Esophagus squamous epithelium (tissue), 5 donors: Measurements from ENCODE around the gene ZDHHC11B. TPM values are rescaled to one million over a fixed set of nuclear protein-coding genes. Genes with fewer than 3 reads are reported as not detected.
"Not testable (repeated sequence)": the region's sequence is repeated elsewhere in the genome, so short reads cannot be mapped to it uniquely, and the experiment has no call there.

Experiments
- DNase-seq: peaks from one replicate; lab custom pipeline; 2025; lab: John Stamatoyannopoulos, UW
- H3K27ac ChIP-seq, 4 donors: fragments of 200-600 bp; sonication (generic); one replicate each; pipeline ENCODE4 v1.5.1; 2016 to 2019; ENCODE audit warnings: mild to moderate bottlenecking in 1 of 4
- H3K27me3 ChIP-seq, 4 donors: fragments of 200-600 bp; sonication (generic); 1 replicate in 3 of 4; 2 replicates in 1 of 4; pipeline versions ENCODE4 v1.5.1 to v1.6.0; 2017 to 2021; ENCODE audit warnings: antibody characterized with exemption in 1 of 4
- H3K36me3 ChIP-seq, 3 donors: fragments of 200-600 bp; sonication (generic); one replicate each; pipeline ENCODE4 v1.5.1; 2016 to 2019
- H3K4me1 ChIP-seq, 3 donors: fragments of 200-600 bp; sonication (generic); one replicate each; pipeline ENCODE4 v1.5.1; 2017 to 2019
- H3K4me3 ChIP-seq, 4 donors: fragments of 200-600 bp; sonication (generic); 1 replicate in 3 of 4; 2 replicates in 1 of 4; pipeline ENCODE4 v1.5.1; 2016 to 2019; ENCODE audit warnings: mild to moderate bottlenecking in 2 of 4, moderate library complexity in 1 of 4
- H3K9me3 ChIP-seq, 3 donors: fragments of 200-600 bp; sonication (generic); one replicate each; pipeline ENCODE4 v1.5.1; 2016 to 2019
- CTCF ChIP-seq, 6 experiments: fragments of 450-650 bp in 4 of 6; fragments of 200-600 bp in 2 of 6; sonication (generic) in 2 of 6; IDR thresholded peaks; one replicate each; pipeline ENCODE4 v1.5.1; 2016 to 2019; ENCODE audit warnings: antibody characterized with exemption in 6 of 6, mild to moderate bottlenecking in 4 of 6, moderate library complexity in 4 of 6
- POLR2A ChIP-seq, 4 donors: fragments of 450-650 bp; IDR thresholded peaks; one replicate each; pipeline ENCODE4 v1.6.1; 2017; ENCODE audit warnings: antibody characterized with exemption in 4 of 4, mild to moderate bottlenecking in 4 of 4, moderate library complexity in 3 of 4
- WGBS, 2 donors: methylation state at CpG; one replicate each; pipeline ENCODE4 v1.1.5; 2018; 5-methylcytosine and 5-hydroxymethylcytosine counted together
- intact Hi-C: fragments of 100-400 bp; cut with DNase I; formaldehyde crosslinking; loops from one replicate; pipeline ENCODE4 v1.15.0; 2022
- total RNA-seq, 4 donors: library from RNA; depleted of rRNA; stranded (reverse); fragments of >200 nt; gene quantifications; one replicate each; pipeline ENCODE4 v1.1.0, GENCODE V29; 2016
- donor health status: DM: yes; HTN: yes; CAD: no.

ZDHHC11B gene
- total RNA-seq, 4 donors from 2014 or later: 0.44 to 4.6 (median 2.7) TPM

- intact Hi-C loops: no loop called here
- 82% methylated on average over 8 of the region's 14 CpGs; no CpG with 5 or more reads in 1 of the 2 donors for WGBS, 2 donors
- Histone ChIP-seq H3K27me3 (no peaks in the 10 kb centered on the region), H3K4me1 (no peaks in the 10 kb centered on the region), H3K27ac (no peak overlapping the region), H3K36me3 (no peaks in the 10 kb centered on the region), H3K9me3 (no peaks in the 10 kb centered on the region), H3K4me3 (no peak overlapping the region)
- no peak for DNase-seq
- TF ChIP-seq POLR2A (IDR thresholded peaks at IDR 0.05): no peak
- TF ChIP-seq CTCF (IDR thresholded peaks at IDR 0.05): no peak
Observed at GRCh38 chr5:749101-749670, 35.3 kb downstream of the ZDHHC11B start.

- H3K27me3 ChIP-seq, intact Hi-C loops, DNase-seq, H3K9me3 ChIP-seq, H3K27ac ChIP-seq, H3K36me3 ChIP-seq, H3K4me3 ChIP-seq, H3K4me1 ChIP-seq: not testable (repeated sequence)
- WGBS, 2 donors: 87% methylated on average over 15 of the region's 18 CpGs; no CpG with 5 or more reads in 1 of the 2 donors
Observed at GRCh38 chr5:748011-748980, 36.2 kb downstream of the ZDHHC11B start.

GRCh38 chr5:747303-747844, 37.2 kb downstream of the ZDHHC11B start:
- 60% methylated on average over 1 of the region's 9 CpGs; no CpG with 5 or more reads in 1 of the 2 donors for WGBS, 2 donors
- H3K4me3 ChIP-seq, H3K27ac ChIP-seq, H3K36me3 ChIP-seq, H3K27me3 ChIP-seq, DNase-seq, H3K9me3 ChIP-seq, intact Hi-C loops, H3K4me1 ChIP-seq: not testable (repeated sequence)

GRCh38 chr5:746258-746761, 38.2 kb downstream of the ZDHHC11B start:
- no peak for TF ChIP-seq POLR2A (IDR thresholded peaks at IDR 0.05)
- no peak for TF ChIP-seq CTCF (IDR thresholded peaks at IDR 0.05)
- intact Hi-C loops: no loop called here
- no peak for DNase-seq

GRCh38 chr5:745272-746142, 39.0 kb downstream of the ZDHHC11B start:
- not testable (repeated sequence) for H3K27ac ChIP-seq

More at GRCh38 chr5:746258-746761, 38.2 kb downstream of the ZDHHC11B start:
- Histone ChIP-seq H3K27me3 (no peaks in the 10 kb centered on the region), H3K36me3 (no peaks in the 10 kb centered on the region), H3K4me3 (no peak overlapping the region), H3K27ac (no peak overlapping the region), H3K9me3 (no peaks in the 10 kb centered on the region), H3K4me1 (no peaks in the 10 kb centered on the region)
- 65 to 67% methylated on average over 5 to 6 of the region's 11 CpGs for WGBS, 2 donors

GRCh38 chr5:743696-744404, 40.7 kb downstream of the ZDHHC11B start:
- DNase-seq, H3K27ac ChIP-seq, H3K9me3 ChIP-seq, H3K4me3 ChIP-seq, H3K4me1 ChIP-seq, H3K27me3 ChIP-seq, H3K36me3 ChIP-seq, intact Hi-C loops: not testable (repeated sequence)
- WGBS, 2 donors: 84 to 86% methylated on average over 11 of the region's 11 CpGs

More at GRCh38 chr5:745272-746142, 39.0 kb downstream of the ZDHHC11B start:
- H3K9me3 ChIP-seq, H3K4me3 ChIP-seq, intact Hi-C loops, H3K36me3 ChIP-seq, H3K4me1 ChIP-seq, DNase-seq, H3K27me3 ChIP-seq: not testable (repeated sequence)
- 90 to 97% methylated on average over 13 of the region's 23 CpGs for WGBS, 2 donors

- DNase-seq, H3K27me3 ChIP-seq, H3K4me1 ChIP-seq, H3K27ac ChIP-seq, intact Hi-C loops, H3K36me3 ChIP-seq, H3K9me3 ChIP-seq, H3K4me3 ChIP-seq: not testable (repeated sequence)
- WGBS, 2 donors: 78 to 93% methylated on average over 6 of the region's 6 CpGs
Observed at GRCh38 chr5:742276-742675, 42.3 kb downstream of the ZDHHC11B start.

- no CpG with 5 or more reads among the region's 1 CpG for WGBS, 2 donors
- H3K4me1 ChIP-seq, H3K4me3 ChIP-seq, DNase-seq, intact Hi-C loops, H3K27me3 ChIP-seq, H3K9me3 ChIP-seq, H3K27ac ChIP-seq: not testable (repeated sequence)
- H3K36me3 ChIP-seq: peaks cover 0 to 22% (median 0%) of the 10 kb centered on the region in 3 donors
Observed at GRCh38 chr5:734145-734544, 50.4 kb downstream of the ZDHHC11B start.

GRCh38 chr5:732754-733454, 51.6 kb downstream of the ZDHHC11B start:
- WGBS, 2 donors: 89 to 90% methylated on average over 10 of the region's 10 CpGs
- H3K4me1 ChIP-seq, intact Hi-C loops: not testable (repeated sequence)

More at GRCh38 chr5:732754-733454, 51.6 kb downstream of the ZDHHC11B start:
- not testable (repeated sequence) for DNase-seq, H3K4me3 ChIP-seq, H3K27me3 ChIP-seq, H3K27ac ChIP-seq, H3K9me3 ChIP-seq
- peaks cover 0 to 22% (median 0%) of the 10 kb centered on the region in 3 donors for H3K36me3 ChIP-seq
